NCI-H460 (cell line): ENCODE data around the gene WNK2. TPM values are rescaled to one million over a fixed set of nuclear protein-coding genes. Genes with fewer than 3 reads are reported as not detected.
"Not testable (repeated sequence)": the region's sequence is repeated elsewhere in the genome, so short reads cannot be mapped to it uniquely, and the experiment has no call there.

Experiments
- DNase-seq: peaks from one replicate; pipeline ENCODE4 v3.0.0-alpha.2; 2016; ENCODE audit warnings: low read depth; ENCODE audit errors: extremely low read depth
- total RNA-seq: library from RNA; depleted of rRNA; stranded (reverse); fragments of >200 nt; shearing (Covaris generic); gene quantifications from 2 replicates; pipeline ENCODE4 v1.2.3, GENCODE V29; 2014; rRNA removed

WNK2 gene
- total RNA-seq, 1 experiment from 2014 or later, result 4.5 TPM

GRCh38 chr9:93347371-93347975 is 163.5 kb downstream of the WNK2 start:
- DNase-seq, result not testable (repeated sequence)

- peak; percentile 79 for DNase-seq
Observed at GRCh38 chr9:93353413-93354310, 169.7 kb downstream of the WNK2 start.

- peak; percentile 63 for DNase-seq
Observed at GRCh38 chr9:93354451-93354850, 170.5 kb downstream of the WNK2 start.

GRCh38 chr9:93355827-93356226 is 171.9 kb downstream of the WNK2 start:
- no peak for DNase-seq

GRCh38 chr9:93357649-93358048 is 173.7 kb downstream of the WNK2 start:
- DNase-seq, result no peak

GRCh38 chr9:93359907-93360306 is 176.0 kb downstream of the WNK2 start:
- DNase-seq, result not testable (repeated sequence)

- DNase-seq, result no peak
Observed at GRCh38 chr9:93361995-93362394, 178.1 kb downstream of the WNK2 start.

- no peak for DNase-seq
Observed at GRCh38 chr9:93364734-93365426, 180.9 kb downstream of the WNK2 start.

- DNase-seq, result no peak
Observed at GRCh38 chr9:93365427-93366118, 181.6 kb downstream of the WNK2 start.

GRCh38 chr9:93366119-93366447 is 182.1 kb downstream of the WNK2 start:
- no peak for DNase-seq

- DNase-seq, result not testable (repeated sequence)
Observed at GRCh38 chr9:93366486-93366885, 182.5 kb downstream of the WNK2 start.

- no peak for DNase-seq
Observed at GRCh38 chr9:93368437-93368836, 184.5 kb downstream of the WNK2 start.

- no peak for DNase-seq
Observed at GRCh38 chr9:93369686-93370085, 185.7 kb downstream of the WNK2 start.

Other genes with a start within 250 kb of the WNK2 start
- gene FGD3, start 236.6 kb upstream of the WNK2 start, total RNA-seq, result 0.87 and 1.1 TPM in 2 replicates
- gene SUSD3, start 125.4 kb upstream of the WNK2 start, total RNA-seq, result 0.27 and 0.32 TPM in 2 replicates
- 62.7 and 74.8 TPM in 2 replicates for gene CARD19, start 87.9 kb upstream of the WNK2 start, total RNA-seq
- 69.1 and 74.2 TPM in 2 replicates for gene NINJ1, start 49.9 kb upstream of the WNK2 start, total RNA-seq